Activated T-helper 2 cell treated with anti-CD3 and anti-CD28 coated beads, Interferon-gamma antibody, Interleukin-2, Interleukin-4, amounts not matched to agents 10 μg/mL and 5 μg/mL and 100 μg/mL, durations not matched to agents 14 hours and 24 hours and 36 hours (primary cell): ENCODE measurements around the gene GIGYF2. TPM values are rescaled to one million over a fixed set of nuclear protein-coding genes. Genes with fewer than 3 reads are reported as not detected.
A peak's percentile ranks its signal among the peaks of the same experiment; 100 is the strongest.
"Not testable (repeated sequence)": the region's sequence is repeated elsewhere in the genome, so short reads cannot be mapped to it uniquely, and the experiment has no call there.

Experiments
- DNase-seq: peaks from one replicate; pipeline ENCODE4 v3.0.0; 2021; ENCODE audit warnings: low spot score
- H3K27ac Mint-ChIP-seq: one replicate; pipeline ENCODE4 v1.8.0; 2021; ENCODE audit warnings: mixed read lengths
- H3K27me3 Mint-ChIP-seq: one replicate; pipeline ENCODE4 v1.8.0; 2021; ENCODE audit warnings: low read depth, mixed read lengths
- H3K36me3 Mint-ChIP-seq: one replicate; pipeline ENCODE4 v1.8.0; 2021; ENCODE audit warnings: low read depth, mixed read lengths
- H3K4me1 Mint-ChIP-seq: one replicate; pipeline ENCODE4 v1.8.0; 2021; ENCODE audit warnings: low read depth, mixed read lengths
- H3K4me3 Mint-ChIP-seq: one replicate; pipeline ENCODE4 v1.8.0; 2021; ENCODE audit warnings: low read depth, mild to moderate bottlenecking, moderate library complexity, mixed read lengths
- H3K9me3 Mint-ChIP-seq: one replicate; pipeline ENCODE4 v1.8.0; 2021; ENCODE audit warnings: mixed read lengths
- intact Hi-C: fragments of 100-400 bp; cut with micrococcal nuclease; formaldehyde crosslinking; loops from one replicate; pipeline ENCODE4 v1.15.1; 2023
- total RNA-seq: library from RNA; stranded (reverse); gene quantifications from 2 replicates; pipeline ENCODE4 v1.2.3, GENCODE V29; 2022

GIGYF2 gene
- total RNA-seq, 1 donor from 2014 or later: 64.7 TPM

GRCh38 chr2:232696609-232697058, 497 bp upstream of the GIGYF2 start:
- intact Hi-C loops: loop anchor here (1.0 to 10.0 kb wide), 4 partner anchors 84 to 568 kb away; partner anchors contain the start of genes EIF4E2, INPP5D and TIGD1
- DNase-seq: no peak
- Mint-ChIP-seq H3K27ac (peak overlapping the region; percentile 68), H3K4me3 (peak overlapping the region; percentile 98), H3K27me3 (peaks cover 5% of the 10 kb centered on the region), H3K4me1 (peaks cover 30% of the 10 kb centered on the region), H3K36me3 (peaks cover 27% of the 10 kb centered on the region), H3K9me3 (no peaks in the 10 kb centered on the region)

GRCh38 chr2:232697807-232698110, 628 bp downstream of the GIGYF2 start:
- peaks cover 5% of the 10 kb centered on the region for H3K27me3 Mint-ChIP-seq
- H3K4me1 Mint-ChIP-seq: peaks cover 30% of the 10 kb centered on the region
- H3K4me3 Mint-ChIP-seq: peak overlapping the region; percentile 98

GRCh38 chr2:232698556-232699091, 1.5 kb downstream of the GIGYF2 start:
- peaks cover 37% of the 10 kb centered on the region for H3K36me3 Mint-ChIP-seq
- no peak for DNase-seq
- peaks cover 3% of the 10 kb centered on the region for H3K27me3 Mint-ChIP-seq
- H3K9me3 Mint-ChIP-seq: no peaks in the 10 kb centered on the region
- peak overlapping the region; percentile 50 for H3K27ac Mint-ChIP-seq
- H3K4me1 Mint-ChIP-seq: peaks cover 30% of the 10 kb centered on the region
- peak overlapping the region; percentile 98 for H3K4me3 Mint-ChIP-seq
- intact Hi-C loops: loop anchor here (5.0 to 10.0 kb wide), 3 partner anchors 86 to 566 kb away; partner anchors contain the start of gene INPP5D

More at GRCh38 chr2:232697807-232698110, 628 bp downstream of the GIGYF2 start:
- DNase-seq: no peak
- intact Hi-C loops: loop anchor here (1.0 to 10.0 kb wide), 4 partner anchors 85 to 567 kb away; partner anchors contain the start of genes EIF4E2, INPP5D and TIGD1
- H3K27ac Mint-ChIP-seq: peak overlapping the region; percentile 81
- no peaks in the 10 kb centered on the region for H3K9me3 Mint-ChIP-seq
- peaks cover 35% of the 10 kb centered on the region for H3K36me3 Mint-ChIP-seq

- Mint-ChIP-seq H3K9me3 (no peaks in the 10 kb centered on the region), H3K36me3 (peaks cover 42% of the 10 kb centered on the region), H3K4me1 (peaks cover 32% of the 10 kb centered on the region), H3K4me3 (peak overlapping the region; percentile 98), H3K27me3 (peaks cover 3% of the 10 kb centered on the region), H3K27ac (peak overlapping the region; percentile 50)
- intact Hi-C loops: loop anchor here (5.0 to 10.0 kb wide), 3 partner anchors 87 to 566 kb away; partner anchors contain the start of gene INPP5D
- DNase-seq: no peak
These were observed 2.0 kb downstream of the GIGYF2 start for GRCh38 chr2:232699110-232699509.

GRCh38 chr2:232700154-232700553, 3.0 kb downstream of the GIGYF2 start:
- no peaks in the 10 kb centered on the region for H3K9me3 Mint-ChIP-seq
- H3K4me1 Mint-ChIP-seq: peaks cover 32% of the 10 kb centered on the region
- peaks cover 51% of the 10 kb centered on the region for H3K36me3 Mint-ChIP-seq
- intact Hi-C loops: no loop called here
- H3K27ac Mint-ChIP-seq: peak overlapping the region; percentile 58
- DNase-seq: no peak
- peak overlapping the region; percentile 47 for H3K4me3 Mint-ChIP-seq
- H3K27me3 Mint-ChIP-seq: no peaks in the 10 kb centered on the region

- Mint-ChIP-seq H3K4me3 (no peak overlapping the region), H3K9me3 (no peaks in the 10 kb centered on the region), H3K27me3 (no peaks in the 10 kb centered on the region), H3K36me3 (peaks cover 46% of the 10 kb centered on the region), H3K4me1 (peaks cover 3% of the 10 kb centered on the region), H3K27ac (no peak overlapping the region)
- no peak for DNase-seq
- intact Hi-C loops: no loop called here
These were observed 9.9 kb downstream of the GIGYF2 start for GRCh38 chr2:232707076-232707475.

GRCh38 chr2:232713505-232713904, 16.4 kb downstream of the GIGYF2 start:
- Mint-ChIP-seq H3K36me3 (peaks cover 51% of the 10 kb centered on the region), H3K27ac (no peak overlapping the region), H3K4me1 (peaks cover 12% of the 10 kb centered on the region), H3K9me3 (peaks cover 4% of the 10 kb centered on the region), H3K4me3 (no peak overlapping the region), H3K27me3 (no peaks in the 10 kb centered on the region)
- intact Hi-C loops: no loop called here
- DNase-seq: no peak

- H3K36me3 Mint-ChIP-seq: peaks cover 65% of the 10 kb centered on the region
- no peak for DNase-seq
- no peak overlapping the region for H3K27ac Mint-ChIP-seq
- H3K9me3 Mint-ChIP-seq: peaks cover 13% of the 10 kb centered on the region
- intact Hi-C loops: no loop called here
- H3K4me1 Mint-ChIP-seq: peaks cover 12% of the 10 kb centered on the region
- H3K27me3 Mint-ChIP-seq: no peaks in the 10 kb centered on the region
- no peak overlapping the region for H3K4me3 Mint-ChIP-seq
These were observed 17.8 kb downstream of the GIGYF2 start for GRCh38 chr2:232714969-232715368.

- H3K4me3 Mint-ChIP-seq, DNase-seq, H3K27me3 Mint-ChIP-seq, H3K27ac Mint-ChIP-seq, intact Hi-C loops: not testable (repeated sequence)
- H3K36me3 Mint-ChIP-seq: peaks cover 72% of the 10 kb centered on the region
- peaks cover 15% of the 10 kb centered on the region for H3K9me3 Mint-ChIP-seq
- peaks cover 20% of the 10 kb centered on the region for H3K4me1 Mint-ChIP-seq
These were observed 22.9 kb downstream of the GIGYF2 start for GRCh38 chr2:232720056-232720455.

- no peaks in the 10 kb centered on the region for H3K27me3 Mint-ChIP-seq
- H3K27ac Mint-ChIP-seq: peak overlapping the region; percentile 15
- peaks cover 69% of the 10 kb centered on the region for H3K36me3 Mint-ChIP-seq
- intact Hi-C loops: no loop called here
- H3K4me1 Mint-ChIP-seq: peaks cover 14% of the 10 kb centered on the region
- no peak for DNase-seq
- peaks cover 15% of the 10 kb centered on the region for H3K9me3 Mint-ChIP-seq
- no peak overlapping the region for H3K4me3 Mint-ChIP-seq
These were observed 24.1 kb downstream of the GIGYF2 start for GRCh38 chr2:232721261-232721660.

GRCh38 chr2:232721882-232722281, 24.8 kb downstream of the GIGYF2 start:
- Mint-ChIP-seq H3K4me1 (peaks cover 16% of the 10 kb centered on the region), H3K9me3 (peaks cover 15% of the 10 kb centered on the region), H3K4me3 (no peak overlapping the region), H3K27me3 (no peaks in the 10 kb centered on the region), H3K27ac (peak overlapping the region; percentile 56), H3K36me3 (peaks cover 64% of the 10 kb centered on the region)
- intact Hi-C loops: no loop called here
- no peak for DNase-seq

- Mint-ChIP-seq H3K36me3 (peaks cover 62% of the 10 kb centered on the region), H3K4me3 (no peak overlapping the region), H3K4me1 (peaks cover 19% of the 10 kb centered on the region), H3K27me3 (no peaks in the 10 kb centered on the region), H3K27ac (no peak overlapping the region), H3K9me3 (peaks cover 11% of the 10 kb centered on the region)
- intact Hi-C loops: no loop called here
- DNase-seq: no peak
These were observed 25.9 kb downstream of the GIGYF2 start for GRCh38 chr2:232723027-232723426.

- Mint-ChIP-seq H3K27ac (no peak overlapping the region), H3K4me1 (peaks cover 7% of the 10 kb centered on the region), H3K4me3 (no peak overlapping the region), H3K9me3 (no peaks in the 10 kb centered on the region), H3K36me3 (peaks cover 48% of the 10 kb centered on the region), H3K27me3 (no peaks in the 10 kb centered on the region)
- intact Hi-C loops: no loop called here
- DNase-seq: no peak
These were observed 31.7 kb downstream of the GIGYF2 start for GRCh38 chr2:232728785-232729184.
